ENCODE measurements around the gene VIPR2. TPM values are rescaled to one million over a fixed set of nuclear protein-coding genes. Genes with fewer than 3 reads are reported as not detected.

VIPR2 gene
- total and polyA plus RNA-seq, 2 experiments from 2014 or later = 2.2 to 2.4 TPM

DNA sequence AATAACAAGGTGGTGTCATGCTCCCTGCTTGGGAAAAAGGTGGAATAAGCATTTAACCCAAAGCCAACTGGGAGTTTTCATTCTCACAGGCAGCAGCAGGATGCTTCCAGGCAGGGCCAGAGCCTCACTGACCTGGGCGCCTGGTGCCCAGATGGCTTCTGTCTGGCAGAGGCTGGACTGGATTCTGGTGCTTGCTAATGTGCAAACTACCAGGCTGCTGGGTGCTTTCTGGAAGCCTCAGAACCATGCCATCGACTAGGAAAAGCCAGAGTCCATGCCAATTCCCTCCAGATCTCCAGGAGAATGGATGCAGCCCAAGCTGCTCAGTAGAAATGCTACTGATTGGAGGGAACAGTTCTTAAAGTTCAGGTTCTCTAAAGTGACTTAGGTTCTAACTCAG lies 36.2 kb downstream of the VIPR2 start:
- DNase-seq (ENCODE audit: low read depth in 1 of 2, low spot score in 1 of 2) = no peak
- Histone ChIP-seq H3K4me1 (ENCODE audit: low read depth) (no peaks in the 10 kb centered on the region), H3K36me3 (no peaks in the 10 kb centered on the region), H3K27ac (no peak overlapping the region), H3K27me3 (no peaks in the 10 kb centered on the region), H3K4me3 (no peak overlapping the region), H3K9me3 (ENCODE audit: low read depth) (no peaks in the 10 kb centered on the region)
- TF ChIP-seq, protein P1, sequence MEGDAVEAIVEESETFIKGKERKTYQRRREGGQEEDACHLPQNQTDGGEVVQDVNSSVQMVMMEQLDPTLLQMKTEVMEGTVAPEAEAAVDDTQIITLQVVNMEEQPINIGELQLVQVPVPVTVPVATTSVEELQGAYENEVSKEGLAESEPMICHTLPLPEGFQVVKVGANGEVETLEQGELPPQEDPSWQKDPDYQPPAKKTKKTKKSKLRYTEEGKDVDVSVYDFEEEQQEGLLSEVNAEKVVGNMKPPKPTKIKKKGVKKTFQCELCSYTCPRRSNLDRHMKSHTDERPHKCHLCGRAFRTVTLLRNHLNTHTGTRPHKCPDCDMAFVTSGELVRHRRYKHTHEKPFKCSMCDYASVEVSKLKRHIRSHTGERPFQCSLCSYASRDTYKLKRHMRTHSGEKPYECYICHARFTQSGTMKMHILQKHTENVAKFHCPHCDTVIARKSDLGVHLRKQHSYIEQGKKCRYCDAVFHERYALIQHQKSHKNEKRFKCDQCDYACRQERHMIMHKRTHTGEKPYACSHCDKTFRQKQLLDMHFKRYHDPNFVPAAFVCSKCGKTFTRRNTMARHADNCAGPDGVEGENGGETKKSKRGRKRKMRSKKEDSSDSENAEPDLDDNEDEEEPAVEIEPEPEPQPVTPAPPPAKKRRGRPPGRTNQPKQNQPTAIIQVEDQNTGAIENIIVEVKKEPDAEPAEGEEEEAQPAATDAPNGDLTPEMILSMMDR (IDR thresholded peaks at IDR 0.05; ENCODE audit: low read depth, low read length) = no peak

DNA sequence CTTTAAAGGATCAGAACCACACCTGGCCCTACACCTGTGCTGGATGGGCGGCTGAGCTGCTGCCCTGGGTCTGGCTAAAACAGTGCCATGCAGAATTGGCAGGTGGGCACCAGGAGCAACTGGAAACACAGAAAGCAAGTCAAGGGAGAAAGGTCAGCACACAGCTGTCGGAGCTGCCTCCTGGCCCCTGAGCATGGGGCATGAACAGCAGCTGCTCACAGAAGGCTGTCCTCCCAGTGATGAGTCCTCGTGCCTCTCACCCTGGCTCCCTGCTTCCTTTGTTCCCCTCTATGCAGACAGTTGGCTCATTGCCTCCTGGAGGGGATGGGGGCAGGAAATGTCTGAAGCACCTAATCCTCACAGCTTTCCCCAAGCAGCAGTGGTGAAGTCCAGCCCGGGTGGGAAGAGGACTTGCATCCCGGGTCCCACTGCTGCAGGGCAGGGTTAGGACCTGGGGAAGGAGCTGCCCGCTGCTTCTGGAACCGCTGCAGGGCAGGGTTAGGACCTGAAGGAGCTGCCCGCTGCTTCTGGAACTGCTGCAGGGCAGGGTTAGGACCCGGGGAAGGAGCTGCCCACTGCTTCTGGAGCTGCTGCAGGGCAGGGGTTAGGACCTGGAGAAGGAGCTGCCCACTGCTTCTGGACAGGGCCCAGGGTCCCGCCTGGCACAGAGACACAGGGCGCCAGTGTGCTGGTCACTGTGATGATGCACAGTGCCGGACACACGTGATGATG lies 37.3 kb downstream of the VIPR2 start:
- H3K36me3 ChIP-seq = no peaks in the 10 kb centered on the region
- H3K27me3 ChIP-seq = no peaks in the 10 kb centered on the region
- no peak overlapping the region for H3K27ac ChIP-seq
- H3K4me3 ChIP-seq = no peak overlapping the region
- H3K4me1 ChIP-seq (ENCODE audit: low read depth) = no peaks in the 10 kb centered on the region
- TF ChIP-seq, protein P1 (IDR thresholded peaks at IDR 0.05; ENCODE audit: low read depth, low read length) = no peak
- DNase-seq (ENCODE audit: low read depth in 1 of 2, low spot score in 1 of 2) = no peak
- no peaks in the 10 kb centered on the region for H3K9me3 ChIP-seq (ENCODE audit: low read depth)

DNA sequence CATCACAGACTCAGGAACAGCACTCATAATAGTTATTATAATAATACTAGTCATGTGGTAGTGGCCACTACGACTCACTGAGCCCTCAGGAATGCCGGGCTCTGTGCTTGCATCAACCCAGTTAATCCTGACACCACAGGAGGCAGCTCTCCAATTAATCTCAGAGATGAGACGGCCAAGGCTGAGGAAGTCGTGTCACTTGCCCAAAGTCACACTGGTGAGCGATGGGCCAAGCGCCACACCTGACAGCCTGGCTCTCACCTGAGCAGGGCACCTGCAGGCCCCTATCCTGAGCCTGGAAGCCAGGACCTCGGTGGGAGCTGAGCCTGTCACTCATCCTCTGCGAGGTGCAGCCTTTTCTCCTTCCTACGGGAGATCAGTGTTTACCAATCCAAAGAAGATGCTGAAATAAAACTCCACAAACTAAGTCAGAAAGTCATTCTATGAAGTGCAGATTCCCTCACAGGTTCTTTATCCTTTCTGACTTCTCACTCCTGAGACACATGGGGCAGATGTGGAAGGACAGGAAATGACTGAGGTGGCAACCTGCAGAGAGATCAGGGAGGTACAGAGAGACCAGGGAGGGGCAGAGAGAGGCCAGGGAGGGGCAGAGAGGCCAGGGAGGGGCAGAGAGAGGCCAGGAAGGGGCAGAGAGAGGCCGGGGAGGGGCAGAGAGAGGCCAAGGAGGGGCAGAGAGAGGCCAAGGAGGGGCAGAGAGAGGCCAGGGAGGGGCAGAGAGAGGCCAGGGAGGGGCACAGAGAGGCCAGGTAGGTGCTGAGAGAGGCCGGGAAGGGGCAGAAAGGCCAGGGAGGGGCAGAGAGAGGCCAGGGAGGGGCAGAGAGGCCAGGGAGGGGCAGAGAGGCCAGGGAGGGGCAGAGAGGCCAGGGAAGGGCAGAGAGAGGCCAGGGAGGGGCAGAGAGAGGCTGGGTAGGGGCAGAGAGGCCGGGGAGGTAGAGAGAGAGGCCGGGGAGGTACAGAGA lies 38.5 kb downstream of the VIPR2 start:
- Histone ChIP-seq H3K27me3 (no peaks in the 10 kb centered on the region), H3K9me3 (ENCODE audit: low read depth) (no peaks in the 10 kb centered on the region), H3K27ac (no peak overlapping the region), H3K4me1 (ENCODE audit: low read depth) (no peaks in the 10 kb centered on the region), H3K36me3 (no peaks in the 10 kb centered on the region), H3K4me3 (no peak overlapping the region)
- DNase-seq (ENCODE audit: low read depth in 1 of 2, low spot score in 1 of 2) = no peak
- TF ChIP-seq, protein P1 (IDR thresholded peaks at IDR 0.05; ENCODE audit: low read depth, low read length) = no peak

DNA sequence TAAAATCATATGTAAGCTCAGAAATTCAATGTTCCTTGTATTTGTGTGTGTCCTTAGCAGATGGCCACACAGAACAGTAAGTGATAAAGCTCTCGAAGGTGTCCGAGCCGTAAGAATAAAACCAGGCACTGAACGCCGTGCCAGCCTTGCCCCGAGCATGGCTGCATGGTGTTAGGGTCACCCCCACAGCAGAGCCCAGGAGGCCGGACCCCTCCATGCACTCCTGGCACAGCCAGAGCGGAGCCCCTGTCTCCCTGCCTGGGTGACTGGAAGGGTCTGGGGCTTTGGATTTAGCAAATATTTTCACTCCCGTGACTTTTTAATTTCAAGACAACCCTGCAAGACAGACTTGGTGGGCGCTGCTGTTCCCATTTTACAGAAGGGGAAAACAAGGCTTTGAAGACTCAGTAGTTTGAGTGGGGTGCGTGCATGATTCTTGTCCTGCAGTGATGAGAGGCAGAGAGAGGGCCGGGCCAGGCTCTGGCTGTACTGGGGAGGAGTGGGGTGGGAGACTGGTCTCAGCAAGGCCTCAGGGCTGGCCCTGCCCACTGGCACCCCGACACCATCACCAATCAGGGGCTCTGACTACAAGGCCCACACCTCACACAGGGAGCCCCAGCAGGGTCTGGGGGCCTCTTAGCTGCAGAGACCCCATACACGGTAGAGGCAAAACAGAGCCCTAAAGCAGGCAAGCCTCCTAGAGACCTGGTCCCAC lies 39.4 kb downstream of the VIPR2 start:
- no peak overlapping the region for H3K4me3 ChIP-seq
- H3K27me3 ChIP-seq = no peaks in the 10 kb centered on the region
- no peaks in the 10 kb centered on the region for H3K9me3 ChIP-seq (ENCODE audit: low read depth)
- no peak overlapping the region for H3K27ac ChIP-seq
- H3K36me3 ChIP-seq = no peaks in the 10 kb centered on the region
- TF ChIP-seq, protein P1 (IDR thresholded peaks at IDR 0.05; ENCODE audit: low read depth, low read length) = no peak
- no peaks in the 10 kb centered on the region for H3K4me1 ChIP-seq (ENCODE audit: low read depth)
- DNase-seq (ENCODE audit: low read depth in 1 of 2, low spot score in 1 of 2) = no peak

DNA sequence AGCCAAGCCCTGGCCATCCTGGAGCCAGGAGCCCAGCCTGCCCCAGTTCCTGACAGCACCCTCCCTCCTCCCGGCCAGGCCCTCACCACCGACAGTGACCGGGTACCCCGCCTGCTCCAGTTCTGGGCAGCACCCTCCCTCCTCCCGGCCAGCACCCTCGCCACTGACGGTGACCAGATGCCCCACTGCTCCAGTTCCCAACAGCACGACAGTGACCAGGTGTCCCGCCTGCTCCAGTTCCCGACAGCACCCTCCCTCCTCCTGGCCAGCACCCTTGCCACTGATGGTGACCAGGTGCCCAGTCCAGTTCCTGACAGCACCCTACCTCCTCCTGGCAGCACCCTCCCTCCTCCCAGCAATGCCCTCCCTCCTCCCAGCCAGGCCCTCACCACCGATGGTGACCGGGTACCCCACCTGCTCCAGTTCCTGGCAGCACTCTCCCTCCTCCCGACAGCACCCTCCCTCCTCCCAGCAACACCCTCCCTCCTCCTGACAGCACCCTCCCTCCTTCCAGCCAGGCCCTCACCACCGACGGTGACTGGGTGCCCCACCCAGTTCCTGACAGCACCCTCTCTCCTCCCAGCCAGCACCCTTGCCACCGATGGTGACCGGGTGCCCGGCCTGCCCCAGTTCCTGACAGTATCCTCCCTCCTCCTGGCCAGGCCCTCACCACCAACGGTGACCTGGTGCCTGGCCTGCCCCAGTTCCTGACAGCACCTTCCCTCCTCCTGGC lies 40.3 kb downstream of the VIPR2 start:
- Histone ChIP-seq H3K4me1 (ENCODE audit: low read depth) (no peaks in the 10 kb centered on the region), H3K9me3 (ENCODE audit: low read depth) (no peaks in the 10 kb centered on the region), H3K27ac (no peak overlapping the region)

More for the DNA sequence above, 40.3 kb downstream of the VIPR2 start:
- H3K36me3 ChIP-seq = no peaks in the 10 kb centered on the region
- no peaks in the 10 kb centered on the region for H3K27me3 ChIP-seq
- DNase-seq (ENCODE audit: low read depth in 1 of 2, low spot score in 1 of 2) = no peak
- TF ChIP-seq, protein P1 (IDR thresholded peaks at IDR 0.05; ENCODE audit: low read depth, low read length) = no peak
- H3K4me3 ChIP-seq = no peak overlapping the region

All from cardiac muscle cell (in vitro differentiated cells and primary cell).